Cardiac septum (tissue), 1 donor: Measurements from ENCODE around the gene COL19A1. TPM values are rescaled to one million over a fixed set of nuclear protein-coding genes. Genes with fewer than 3 reads are reported as not detected.

ENCODE experiments used
- DNase-seq: peaks from one replicate; pipeline ENCODE4 v3.0.0-alpha.2; 2020; ENCODE audit warnings: low spot score
- intact Hi-C: fragments of 100-400 bp; cut with DNase I; formaldehyde crosslinking; loops from one replicate; pipeline ENCODE4 v1.14.0; 2022
- total RNA-seq: library from RNA; stranded (reverse); fragmentation: NEBNext Ultra II Directional; extraction: Animal tissue kit (Norgen Biotek cat#: 25700); gene quantifications from one replicate; pipeline ENCODE4 v1.2.1, GENCODE V29; 2021
- donor health status: DM: no; HTN: no; CAD: no.

COL19A1 gene
- total RNA-seq, 1 donor from 2014 or later: 3.3 TPM

DNA sequence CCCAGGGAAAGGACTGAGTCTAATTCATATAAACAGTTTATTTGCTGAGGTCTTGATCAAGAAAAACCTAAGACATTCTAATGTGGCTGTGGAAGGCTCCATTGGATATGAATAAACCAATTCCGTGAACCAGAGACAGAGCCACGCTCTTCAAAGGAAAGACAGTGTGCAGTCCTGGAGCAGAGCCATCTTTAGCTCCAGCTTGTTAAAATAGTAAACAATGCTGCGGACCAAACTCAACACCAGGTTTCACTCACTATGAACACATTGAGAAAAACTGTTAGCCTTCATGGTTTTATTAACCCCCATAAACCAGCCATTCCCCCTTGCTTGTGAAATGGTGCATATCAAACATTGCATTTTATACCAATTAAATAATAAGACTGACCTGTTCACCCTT, 374.7 kb downstream of the COL19A1 start:
- intact Hi-C loops: no loop called here
- no peak for DNase-seq

DNA sequence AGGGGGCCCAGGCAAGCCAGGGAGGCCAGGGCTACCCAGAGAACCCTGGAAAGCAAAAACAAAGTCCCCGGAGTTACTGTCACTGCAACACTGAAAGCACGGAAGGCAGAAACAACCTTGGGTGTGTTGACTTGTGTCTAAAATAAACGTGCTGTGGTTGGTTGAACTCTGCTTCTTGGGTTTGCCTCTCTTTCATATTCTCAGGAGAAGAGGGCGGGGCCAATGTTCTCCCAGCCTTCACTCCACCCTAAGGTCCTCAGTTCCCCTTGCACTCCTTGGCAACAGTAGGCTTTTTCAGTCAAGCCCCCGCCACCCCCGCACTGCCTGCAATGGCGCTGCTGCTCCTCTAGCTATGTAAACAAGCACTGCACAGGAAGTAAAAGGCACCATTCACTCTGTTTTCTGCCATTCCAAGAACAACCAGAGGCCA, 375.6 kb downstream of the COL19A1 start:
- DNase-seq: no peak
- intact Hi-C loops: no loop called here

DNA sequence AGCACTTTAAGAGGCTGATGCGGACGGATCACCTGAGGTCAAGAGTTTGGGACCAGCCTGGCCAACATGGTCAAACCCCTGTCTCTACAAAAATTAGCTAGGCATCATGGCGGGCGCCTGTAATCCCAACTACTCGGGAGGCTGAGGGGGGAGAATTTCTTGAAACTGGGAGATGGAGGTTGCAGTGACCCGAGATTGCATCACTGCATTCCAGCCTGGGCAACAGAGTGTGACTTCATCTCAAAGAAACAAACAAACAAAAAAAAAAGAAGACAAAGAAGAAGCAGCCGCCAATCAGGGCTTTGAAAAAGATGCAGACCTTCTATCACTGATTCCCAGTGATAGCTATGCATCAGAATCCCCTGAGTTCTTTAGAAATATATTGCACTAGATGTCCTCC, 379.8 kb downstream of the COL19A1 start:
- DNase-seq: no peak
- intact Hi-C loops: no loop called here

DNA sequence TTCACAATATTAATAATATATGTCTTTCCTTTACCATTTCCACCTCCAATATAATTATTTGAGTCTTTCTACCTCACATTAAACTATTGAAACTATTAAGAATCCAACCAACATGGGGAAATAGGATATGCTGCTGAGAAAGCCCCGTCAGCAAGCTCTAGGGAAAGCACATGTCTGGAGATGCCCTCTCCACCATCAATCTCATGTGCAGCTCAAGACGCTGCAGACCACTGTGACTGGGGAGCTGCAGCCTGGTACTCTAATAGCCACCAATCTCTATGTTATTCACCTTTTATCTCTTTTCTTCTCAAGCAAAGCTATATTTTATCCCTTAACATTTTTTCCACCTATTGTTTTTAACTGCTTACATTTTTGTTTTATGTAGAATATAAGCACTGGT, 386.2 kb downstream of the COL19A1 start:
- intact Hi-C loops: no loop called here
- DNase-seq: no peak

DNA sequence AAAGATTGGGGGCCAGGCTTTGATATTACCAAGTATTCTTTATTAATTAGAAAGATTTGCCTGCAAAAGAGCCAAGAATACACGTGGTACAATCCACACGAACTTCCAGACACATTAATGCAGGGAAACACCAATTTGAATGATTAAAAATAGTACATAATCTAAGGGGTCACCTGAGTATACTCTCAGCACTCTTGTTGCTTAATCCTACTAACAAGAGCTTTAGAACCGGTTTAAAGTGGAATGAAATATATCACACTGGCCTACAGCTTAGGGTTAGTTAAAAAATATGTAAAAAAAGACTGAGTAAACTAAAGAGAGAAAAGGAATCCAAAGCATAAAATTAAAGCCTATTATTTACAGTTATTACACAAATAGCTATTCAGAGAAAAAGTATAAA, 387.6 kb downstream of the COL19A1 start:
- no peak for DNase-seq
- intact Hi-C loops: no loop called here

DNA sequence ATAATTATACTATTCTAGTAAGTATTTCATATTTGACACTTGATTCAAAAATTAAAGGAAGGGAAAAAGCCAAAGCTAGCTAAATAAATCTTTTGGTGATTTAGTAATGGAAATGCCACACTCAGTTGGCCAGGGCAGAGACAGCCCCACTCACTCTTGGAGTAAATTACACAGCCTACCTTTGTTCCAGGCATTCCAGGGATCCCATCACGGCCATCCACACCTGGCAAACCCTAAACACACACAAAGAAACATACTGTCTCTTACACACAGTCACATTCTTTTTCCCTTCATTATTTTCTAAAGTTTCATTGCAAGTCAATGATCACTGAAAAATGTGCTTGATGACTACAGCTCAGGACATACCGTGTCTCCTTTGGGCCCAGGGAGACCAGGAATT, 388.4 kb downstream of the COL19A1 start:
- intact Hi-C loops: no loop called here
- no peak for DNase-seq

DNA sequence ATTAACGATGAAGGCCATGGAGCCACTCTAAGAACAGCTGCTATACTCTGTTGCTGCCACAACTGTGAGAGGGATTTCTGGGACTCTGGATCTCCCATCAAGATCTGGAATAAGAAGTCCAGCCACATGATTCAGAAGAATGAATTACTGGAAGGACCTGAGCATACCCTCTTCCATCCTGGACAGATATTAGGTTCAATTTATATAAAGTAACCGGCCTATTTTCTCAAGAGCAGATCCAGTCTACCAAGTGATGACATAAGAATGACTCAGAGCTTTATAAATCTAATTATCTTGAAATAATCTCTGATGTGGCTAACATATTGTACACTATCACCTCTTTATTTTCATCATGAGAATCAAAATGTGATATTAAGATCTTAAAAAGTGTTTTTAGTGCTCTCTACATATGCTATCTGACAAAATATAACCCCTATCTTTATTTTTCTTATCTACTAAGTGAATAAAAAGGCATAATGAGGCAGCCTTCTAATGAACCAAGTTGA, 391.5 kb downstream of the COL19A1 start:
- intact Hi-C loops: no loop called here
- DNase-seq: no peak

DNA sequence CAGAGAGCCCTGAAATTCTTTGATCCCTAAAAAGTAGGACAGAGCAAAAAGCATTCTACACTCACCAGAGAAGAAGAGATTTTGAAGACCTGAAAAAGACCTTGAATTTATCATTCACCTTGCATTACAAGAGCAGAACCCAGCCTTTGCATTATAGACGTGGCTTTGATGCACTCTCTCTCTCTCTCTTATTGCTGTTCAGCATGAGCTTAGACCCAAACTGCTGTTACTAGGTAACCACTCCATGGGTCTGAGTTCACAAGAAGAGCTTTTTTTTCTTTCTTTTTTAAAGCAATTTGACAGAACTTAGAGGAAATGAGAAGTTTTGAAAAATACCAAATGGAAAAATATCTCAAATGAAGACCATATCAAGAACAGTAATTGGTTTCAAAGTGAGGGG, 392.1 kb downstream of the COL19A1 start:
- no peak for DNase-seq
- intact Hi-C loops: no loop called here

Other genes starting within 250 kb of the COL19A1 start
- gene LMBRD1, start 69.5 kb upstream of the COL19A1 start, total RNA-seq: 37.0 TPM